Activated T-helper 1 cell treated with Interleukin-2 at 50 U/mL for 16 hours (primary cell): ENCODE data around the gene PIRT.

Source experiments
- DNase-seq: peaks from one replicate; pipeline ENCODE4 v3.0.0-alpha.2; 2020; ENCODE audit warnings: low read depth

Gene PIRT

DNA sequence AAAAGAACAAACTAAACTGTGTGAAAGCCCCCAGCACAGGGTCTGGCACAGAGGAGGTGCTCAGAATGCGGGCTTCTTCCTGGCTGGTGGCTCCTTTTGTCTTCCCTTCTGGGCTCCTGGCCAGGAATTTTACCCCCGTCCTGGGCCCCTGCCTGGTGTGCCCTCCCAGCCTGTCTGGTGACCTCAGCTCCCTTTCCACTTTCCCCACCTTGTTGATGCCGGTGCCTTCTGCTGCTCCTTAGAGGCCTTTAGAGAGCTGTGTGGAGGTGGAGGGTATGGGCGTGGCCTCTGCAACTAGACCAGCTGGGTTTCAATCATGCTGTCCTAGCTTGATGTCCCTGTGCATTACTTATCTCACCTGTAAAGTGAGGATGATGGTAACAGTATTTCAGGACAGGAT, 16.8 kb downstream of the PIRT start:
- DNase-seq, result no peak

- no peak for DNase-seq
Measured at GRCh38 chr17:10815319-10815718, 22.6 kb downstream of the PIRT start.

GRCh38 chr17:10814075-10814474, 23.8 kb downstream of the PIRT start:
- no peak for DNase-seq

DNA sequence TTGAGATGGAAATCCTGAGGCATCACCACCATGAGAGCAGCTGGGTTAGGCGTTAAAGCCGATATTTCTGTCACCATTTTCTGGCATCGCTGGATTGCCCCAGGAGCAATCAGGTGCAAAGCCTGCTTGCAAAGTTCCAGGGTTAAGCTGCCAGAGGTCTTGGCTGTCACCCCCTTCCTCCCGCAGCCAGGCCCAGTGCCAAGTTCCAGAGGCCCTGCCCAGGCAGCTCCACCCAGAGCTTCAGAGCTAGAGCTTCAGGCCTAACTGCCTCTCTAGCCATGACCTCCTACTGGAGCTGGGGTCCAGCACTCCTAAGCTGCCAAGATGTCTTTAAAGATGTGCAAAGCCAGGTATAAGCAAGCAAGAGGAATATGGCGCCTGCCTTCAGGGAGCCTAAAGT, 25.2 kb downstream of the PIRT start:
- no peak for DNase-seq

DNA sequence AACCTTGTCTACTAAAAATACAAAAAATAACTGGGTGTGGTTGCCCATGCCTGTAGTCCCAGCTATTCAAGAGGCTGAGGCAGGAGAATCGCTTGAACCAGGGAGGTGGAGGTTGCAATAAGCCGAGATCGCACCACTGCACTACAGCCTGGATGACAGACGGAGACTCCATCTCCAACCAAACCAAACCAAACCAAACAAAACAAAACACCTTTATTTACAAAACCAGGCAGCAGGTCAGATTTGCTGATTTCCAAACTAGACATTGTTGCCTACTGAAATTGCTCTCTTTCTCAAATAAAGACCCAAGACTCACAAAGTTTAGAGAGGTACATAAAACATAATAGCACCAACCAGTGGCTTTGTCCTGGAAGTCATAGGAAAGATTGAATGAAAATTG, 28.3 kb downstream of the PIRT start:
- no peak for DNase-seq

DNA sequence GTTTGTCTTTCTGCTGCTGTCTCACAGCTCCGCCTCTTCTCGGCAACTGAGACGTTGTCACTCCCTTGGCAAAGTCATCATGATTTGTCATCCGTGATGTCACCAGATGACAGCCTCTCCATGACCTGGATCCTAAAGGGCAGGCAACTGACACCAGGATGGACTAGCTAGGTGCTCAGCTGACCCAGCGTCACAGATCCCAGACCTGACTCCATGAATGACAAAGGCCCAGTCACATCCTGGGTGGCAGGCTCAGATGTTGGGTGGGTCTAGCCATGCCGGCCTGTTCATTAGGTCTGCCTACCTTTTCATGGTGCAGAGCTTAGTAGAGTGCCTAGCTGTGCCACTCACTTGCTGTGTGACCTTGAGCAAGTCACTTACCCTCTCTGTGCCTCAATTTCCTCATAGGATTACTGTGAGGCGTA, 30.2 kb downstream of the PIRT start:
- no peak for DNase-seq

- DNase-seq, result no peak
Measured at GRCh38 chr17:10806545-10807262, 31.2 kb downstream of the PIRT start.

DNA sequence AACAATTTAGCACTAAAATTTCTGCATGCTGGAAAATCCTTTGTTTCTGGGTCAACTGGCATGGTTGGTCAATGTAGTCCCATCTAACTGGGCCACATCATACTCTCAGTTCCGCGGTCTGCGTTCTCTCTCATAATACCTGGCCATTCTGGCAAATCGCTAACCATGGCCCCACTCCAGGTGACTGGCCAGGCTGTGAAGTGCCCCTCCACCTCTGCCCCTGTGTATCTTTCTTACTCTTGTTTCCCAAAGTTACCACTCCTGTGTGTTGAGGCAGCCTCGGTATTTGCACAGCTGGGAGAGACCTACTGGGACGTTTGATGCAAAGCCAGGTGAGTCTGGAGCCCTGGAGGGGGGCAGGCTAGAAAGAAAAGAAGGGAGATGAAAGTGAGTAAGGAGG, 32.0 kb downstream of the PIRT start:
- DNase-seq, result no peak

- DNase-seq, result no peak
Measured at GRCh38 chr17:10804546-10804945, 33.3 kb downstream of the PIRT start.

GRCh38 chr17:10803830-10804475, 33.9 kb downstream of the PIRT start, which contains the start of gene TMEM238L:
Gene TMEM238L, minus strand, starts transcription at chr17:10804099. Its CDS starts 136 bp downstream, at chr17:10803963.
- no peak for DNase-seq

DNA sequence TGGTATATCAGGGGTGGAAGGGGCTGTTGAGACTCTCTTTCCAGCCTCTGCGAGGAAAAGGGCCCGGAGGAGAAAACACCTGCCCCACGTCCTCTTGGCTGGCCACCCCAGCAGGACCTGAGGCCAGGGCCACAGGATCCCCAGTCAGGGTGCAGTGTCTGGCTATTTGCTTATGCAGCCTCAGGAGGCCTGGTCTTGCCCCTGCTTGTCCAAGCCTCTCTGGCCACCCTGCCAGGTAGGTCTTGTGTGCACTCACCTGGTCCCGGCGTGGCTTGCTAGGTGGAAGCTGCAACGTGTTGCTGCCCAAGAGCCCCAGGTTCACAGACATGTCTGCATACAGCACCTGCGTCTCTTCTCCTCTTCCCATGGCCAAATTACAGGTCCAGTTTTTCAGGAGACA, 34.5 kb downstream of the PIRT start:
- DNase-seq, result no peak

DNA sequence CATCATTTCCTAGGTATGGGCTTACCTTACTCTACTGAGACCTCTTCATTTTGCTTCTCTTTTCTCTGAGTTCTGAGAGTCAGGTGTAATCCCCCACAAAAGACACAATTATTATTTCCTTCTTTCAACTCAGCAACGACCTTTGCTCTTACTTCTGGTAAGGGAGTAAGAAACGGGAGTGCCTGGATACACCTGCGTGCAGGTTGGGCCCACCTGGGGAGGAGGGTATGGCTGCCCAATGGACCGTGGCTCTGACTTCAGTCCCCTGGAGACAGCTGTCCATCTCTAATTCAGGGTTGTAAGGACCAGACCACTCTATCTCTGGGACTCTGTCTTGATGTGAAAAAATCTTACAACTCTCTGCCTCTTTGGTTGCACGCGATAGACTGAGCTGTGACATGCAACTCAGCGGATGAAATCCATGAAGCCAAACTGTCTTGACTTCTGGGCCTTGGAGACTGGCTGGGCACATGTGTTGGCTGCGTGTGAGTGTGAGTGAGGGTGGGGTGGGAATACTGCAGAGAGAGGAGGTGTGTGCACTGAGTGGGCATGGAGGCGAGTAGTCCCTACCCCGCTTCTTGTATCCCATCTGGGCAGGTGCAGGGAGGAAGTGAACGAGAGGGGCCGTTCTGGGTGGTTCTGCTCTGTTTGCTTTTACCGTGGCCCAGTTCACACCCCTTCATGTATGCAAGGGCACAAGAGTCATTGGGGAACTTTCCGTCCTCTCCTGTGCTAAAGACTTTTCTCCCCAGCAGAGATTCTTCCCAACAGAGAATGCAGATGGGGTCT, 35.2 kb downstream of the PIRT start:
- DNase-seq, result no peak

GRCh38 chr17:10799407-10799806, 38.5 kb downstream of the PIRT start:
- no peak for DNase-seq

- no peak for DNase-seq
Measured at GRCh38 chr17:10798910-10799309, 39.0 kb downstream of the PIRT start.

GRCh38 chr17:10798332-10798749, 39.5 kb downstream of the PIRT start:
- DNase-seq, result no peak

DNA sequence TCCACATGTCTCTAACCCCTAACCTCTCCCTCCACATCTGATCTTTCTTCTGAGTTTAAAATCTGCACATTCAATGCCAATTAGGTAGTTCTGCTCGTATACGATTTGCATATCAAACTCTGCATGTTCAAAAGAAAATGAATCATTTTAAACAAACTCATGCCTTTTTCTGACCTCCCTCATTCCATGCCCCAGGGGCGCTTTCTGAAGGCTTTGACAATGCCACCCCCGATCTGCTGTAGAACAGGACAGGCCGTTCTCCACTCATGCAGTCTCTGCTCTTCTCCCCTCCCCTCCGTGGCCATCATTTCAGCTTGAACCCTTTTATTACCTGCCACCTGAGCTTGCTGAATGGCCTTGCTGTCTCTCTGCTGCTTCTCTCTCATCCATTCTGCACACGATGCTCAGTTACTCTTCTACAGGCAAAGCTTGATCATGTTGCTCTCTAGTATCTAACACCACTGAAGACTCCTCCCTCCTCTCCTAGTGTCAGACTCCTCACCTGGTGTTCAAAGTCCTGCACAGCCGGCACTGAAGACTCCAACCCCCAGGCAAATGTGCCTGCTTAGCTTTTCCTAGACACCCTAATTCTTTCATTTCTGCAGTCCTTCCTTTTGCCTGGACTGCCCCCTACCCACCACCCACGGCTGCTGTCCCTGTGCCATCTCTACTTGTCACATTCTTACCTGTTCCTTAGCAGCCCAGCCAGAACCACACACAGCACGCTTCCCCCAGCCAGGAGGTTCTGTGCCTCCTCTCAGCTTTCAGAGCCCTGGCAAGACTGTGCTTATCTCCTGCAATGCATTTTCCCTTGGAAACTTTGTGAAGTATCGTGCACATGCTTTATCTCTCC, 40.2 kb downstream of the PIRT start:
- no peak for DNase-seq

DNA sequence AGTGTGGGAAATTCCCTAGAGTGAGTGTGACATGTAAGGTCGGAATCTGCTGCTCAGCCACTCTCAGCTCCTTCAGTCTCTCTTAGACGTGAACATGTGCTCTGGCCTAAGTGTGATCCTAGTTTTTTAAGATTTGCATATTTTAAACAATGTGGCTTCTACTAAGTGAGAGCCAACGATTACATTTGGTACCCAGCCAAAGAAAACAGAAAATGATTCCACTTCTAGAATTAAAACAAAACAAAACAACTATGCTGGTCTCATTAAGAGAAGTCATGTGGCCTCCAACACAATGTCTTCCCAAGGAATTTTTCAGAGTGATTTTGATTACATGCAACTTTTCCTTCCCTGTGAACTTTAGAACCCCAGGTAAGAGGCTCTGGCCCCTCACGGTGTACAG, 44.1 kb downstream of the PIRT start:
- no peak for DNase-seq

GRCh38 chr17:10793256-10793655, 44.6 kb downstream of the PIRT start:
- no peak for DNase-seq

DNA sequence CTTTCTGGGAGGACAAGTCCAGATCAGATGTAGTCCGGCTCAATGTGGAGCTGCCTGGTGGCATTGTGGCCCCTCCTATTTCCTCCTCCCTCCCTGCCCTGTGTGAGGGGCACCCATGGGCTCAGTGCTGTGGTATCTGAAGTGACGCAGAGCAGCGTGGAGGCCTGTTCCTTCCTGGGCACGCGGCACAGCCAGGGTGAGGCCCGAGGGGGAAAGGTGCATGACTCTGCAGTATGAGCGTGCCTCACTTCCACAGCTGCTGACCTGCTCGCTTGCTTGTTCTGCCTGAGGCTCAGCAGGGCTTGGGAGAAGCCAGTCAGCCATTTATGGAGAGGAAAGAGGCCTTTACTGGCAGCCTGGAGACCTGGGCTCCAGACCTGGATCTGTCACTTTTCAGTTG, 45.7 kb downstream of the PIRT start:
- DNase-seq, result no peak

- no peak for DNase-seq
Measured at GRCh38 chr17:10790491-10791401, 47.1 kb downstream of the PIRT start.

DNA sequence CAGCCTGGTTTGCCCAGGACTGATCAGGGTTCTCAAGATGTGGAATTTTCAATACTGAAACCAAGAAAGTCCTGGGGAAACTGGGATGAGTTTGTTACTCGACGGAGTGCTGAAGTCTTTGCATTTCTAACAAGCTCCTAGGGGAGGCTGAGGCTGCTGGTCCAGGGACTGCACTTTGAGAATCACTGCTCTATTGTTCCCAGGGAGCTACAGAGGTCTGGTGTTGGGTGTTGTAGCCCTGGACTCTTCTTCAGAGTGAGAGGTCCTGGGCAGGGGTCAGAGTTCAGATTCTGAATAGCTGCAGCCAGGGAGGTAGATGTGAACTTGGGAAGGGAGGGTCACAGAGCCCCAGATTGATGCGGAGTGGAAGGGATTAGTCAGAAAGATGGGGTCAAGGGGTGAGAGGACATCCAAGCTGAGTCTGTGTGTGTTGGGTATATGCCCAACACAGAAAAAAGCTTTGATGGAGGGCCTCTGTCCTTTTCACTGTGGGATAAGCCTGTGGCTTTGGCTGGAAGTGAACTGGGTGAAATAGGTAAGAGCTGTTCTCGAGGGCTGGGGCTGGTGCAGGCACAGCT, 48.1 kb downstream of the PIRT start:
- no peak for DNase-seq
